HG02840 (cell line): ENCODE results near the gene MAP3K7.
"Not testable (repeated sequence)": the region's sequence is repeated elsewhere in the genome, so short reads cannot be mapped to it uniquely, and the experiment has no call there.

Source experiments
- ATAC-seq: cut with Tn5 transposase; IDR thresholded peaks from one replicate; pipeline ENCODE4 v1.9.1; 2021; ENCODE audit warnings: mild to moderate bottlenecking, moderate library complexity, moderate number of reproducible peaks; ENCODE audit not compliant: unreplicated experiment, low FRiP score

The MAP3K7 gene

GRCh38 chr6:90581146-90581545 lies 5.7 kb downstream of the MAP3K7 start:
- ATAC-seq = no peak

GRCh38 chr6:90578894-90579549 lies 7.8 kb downstream of the MAP3K7 start:
- no peak for ATAC-seq

- no peak for ATAC-seq
These were observed 11.6 kb downstream of the MAP3K7 start for GRCh38 chr6:90575267-90575666.

- no peak for ATAC-seq
These were observed 12.3 kb downstream of the MAP3K7 start for GRCh38 chr6:90574610-90575009.

GRCh38 chr6:90573624-90574023 lies 13.2 kb downstream of the MAP3K7 start:
- ATAC-seq = no peak

GRCh38 chr6:90572856-90573255 lies 14.0 kb downstream of the MAP3K7 start:
- no peak for ATAC-seq

- no peak for ATAC-seq
These were observed 17.6 kb downstream of the MAP3K7 start for GRCh38 chr6:90569223-90569622.

GRCh38 chr6:90567682-90568081 lies 19.2 kb downstream of the MAP3K7 start:
- ATAC-seq = not testable (repeated sequence)

GRCh38 chr6:90562341-90562740 lies 24.5 kb downstream of the MAP3K7 start:
- ATAC-seq = not testable (repeated sequence)

GRCh38 chr6:90559931-90560330 lies 26.9 kb downstream of the MAP3K7 start:
- no peak for ATAC-seq

- no peak for ATAC-seq
These were observed 29.9 kb downstream of the MAP3K7 start for GRCh38 chr6:90557006-90557405.

GRCh38 chr6:90547991-90548390 lies 38.9 kb downstream of the MAP3K7 start:
- no peak for ATAC-seq

- no peak for ATAC-seq
These were observed 39.8 kb downstream of the MAP3K7 start for GRCh38 chr6:90547079-90547478.

- ATAC-seq = no peak
These were observed 41.4 kb downstream of the MAP3K7 start for GRCh38 chr6:90545448-90545847.

- no peak for ATAC-seq
These were observed 42.1 kb downstream of the MAP3K7 start for GRCh38 chr6:90544741-90545140.

- ATAC-seq = no peak
These were observed 42.8 kb downstream of the MAP3K7 start for GRCh38 chr6:90544081-90544480.

GRCh38 chr6:90541221-90541620 lies 45.7 kb downstream of the MAP3K7 start:
- no peak for ATAC-seq

- ATAC-seq = no peak
These were observed 48.4 kb downstream of the MAP3K7 start for GRCh38 chr6:90538278-90539046.

- ATAC-seq = no peak
These were observed 49.1 kb downstream of the MAP3K7 start for GRCh38 chr6:90537723-90538258.

- no peak for ATAC-seq
These were observed 49.8 kb downstream of the MAP3K7 start for GRCh38 chr6:90537027-90537426.

- ATAC-seq = no peak
These were observed 50.4 kb downstream of the MAP3K7 start for GRCh38 chr6:90536520-90536919.
